Stomach (tissue), 4 donors: ENCODE measurements around the gene CXCL6.

Source experiments
- CTCF ChIP-seq, 7 experiments: fragments of 450-650 bp in 4 of 7; fragments of 200-600 bp in 3 of 7; sonication (generic) in 3 of 7; IDR thresholded peaks; one replicate each; pipeline ENCODE4 v1.5.1; 2016 to 2019; ENCODE audit warnings: antibody characterized with exemption in 7 of 7, control low read depth in 2 of 7, mild to moderate bottlenecking in 1 of 7
- POLR2A ChIP-seq, 4 donors: fragments of 450-650 bp; IDR thresholded peaks; one replicate each; pipeline ENCODE4 v1.6.1; 2016; ENCODE audit warnings: antibody characterized with exemption in 4 of 4, control low read depth in 2 of 4, mild to moderate bottlenecking in 1 of 4, moderate library complexity in 1 of 4

DNA sequence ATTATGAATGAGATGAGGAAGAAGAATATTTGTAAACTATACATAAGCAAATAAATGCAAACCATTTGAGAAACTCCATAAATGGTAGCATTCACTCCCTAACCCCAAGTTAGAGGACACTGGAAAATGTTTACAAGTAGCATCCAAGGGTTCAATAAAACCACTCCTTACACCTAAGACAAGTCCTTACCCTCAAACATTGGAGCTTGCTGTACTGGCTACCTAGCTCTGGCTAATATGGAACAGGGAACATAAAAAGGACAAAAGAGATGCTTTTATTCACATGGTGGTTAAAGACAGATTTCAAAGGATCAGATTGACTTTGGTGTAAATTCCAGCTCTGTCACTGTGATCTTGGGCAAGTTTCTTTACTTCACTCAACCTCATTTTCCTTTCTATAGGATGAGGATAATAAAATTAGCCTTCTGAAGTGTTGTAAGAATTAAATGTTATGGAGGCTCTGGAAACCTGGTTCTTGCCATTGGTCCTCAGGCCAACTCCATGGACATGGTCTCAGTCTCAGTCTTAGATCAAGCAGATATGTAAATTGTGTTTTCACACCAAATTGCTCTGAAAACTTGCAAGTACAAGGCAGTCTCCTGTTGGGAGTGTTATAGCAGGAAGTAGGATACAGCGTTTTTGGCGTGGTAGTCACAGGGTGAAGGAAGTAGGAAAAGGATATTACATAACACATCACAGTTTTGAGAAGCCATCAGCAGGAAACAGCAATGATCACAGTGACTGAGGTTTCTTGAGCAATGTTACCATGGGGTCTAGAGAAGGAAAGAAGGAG lies 36.0 kb downstream of the CXCL6 start:
- TF ChIP-seq CTCF (IDR thresholded peaks at IDR 0.05) (no peak), POLR2A (IDR thresholded peaks at IDR 0.05) (no peak)
